GM19438 (cell line): ENCODE measurements around the gene SEPTIN10.
"Not testable (repeated sequence)": the region's sequence is repeated elsewhere in the genome, so short reads cannot be mapped to it uniquely, and the experiment has no call there.

Source experiments
- ATAC-seq: cut with Tn5 transposase; IDR thresholded peaks from one replicate; pipeline ENCODE4 v1.9.1; 2021; ENCODE audit warnings: low read depth; ENCODE audit not compliant: unreplicated experiment

The SEPTIN10 gene

DNA sequence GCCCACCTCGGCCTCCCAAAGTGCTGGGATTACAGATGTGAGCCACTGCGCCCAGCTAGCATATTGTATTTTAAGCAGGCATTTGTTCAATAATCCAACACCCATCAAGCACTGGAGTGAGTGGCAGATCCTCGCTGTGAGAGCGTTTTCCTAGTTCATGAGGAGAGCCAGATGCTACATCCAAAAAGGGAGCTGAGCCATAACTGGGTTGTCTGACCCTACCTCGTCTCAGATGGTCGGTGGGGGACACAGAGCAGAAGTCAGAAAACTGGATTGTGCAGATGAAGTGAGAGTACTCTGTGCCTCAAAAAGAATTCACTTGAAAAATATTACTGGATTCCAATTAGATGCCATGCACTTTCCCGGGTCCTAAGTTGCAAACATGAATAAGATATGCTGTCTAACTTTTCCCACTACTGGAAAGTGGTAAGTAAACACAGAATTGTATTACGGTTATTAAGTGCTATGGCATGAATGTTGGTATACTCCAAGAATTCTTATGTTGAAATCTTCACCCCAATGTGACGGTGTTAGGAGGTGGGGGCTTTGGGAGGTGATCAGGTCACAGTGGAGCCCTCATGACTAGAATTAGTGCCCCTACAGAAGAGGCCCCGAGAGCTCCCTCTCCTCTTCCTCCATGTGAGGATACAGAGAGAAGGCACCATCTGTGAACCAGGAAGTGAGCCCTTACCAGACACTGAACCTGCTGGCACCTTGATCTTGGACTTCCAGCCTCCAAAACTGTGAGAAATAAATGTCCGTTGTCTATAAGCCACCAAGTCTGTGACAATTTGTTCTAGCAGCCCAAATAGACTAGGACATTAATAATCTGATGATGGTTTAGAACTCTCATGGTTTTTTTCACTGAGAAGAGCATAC, 21.9 kb upstream of the SEPTIN10 start:
- ATAC-seq: no peak

DNA sequence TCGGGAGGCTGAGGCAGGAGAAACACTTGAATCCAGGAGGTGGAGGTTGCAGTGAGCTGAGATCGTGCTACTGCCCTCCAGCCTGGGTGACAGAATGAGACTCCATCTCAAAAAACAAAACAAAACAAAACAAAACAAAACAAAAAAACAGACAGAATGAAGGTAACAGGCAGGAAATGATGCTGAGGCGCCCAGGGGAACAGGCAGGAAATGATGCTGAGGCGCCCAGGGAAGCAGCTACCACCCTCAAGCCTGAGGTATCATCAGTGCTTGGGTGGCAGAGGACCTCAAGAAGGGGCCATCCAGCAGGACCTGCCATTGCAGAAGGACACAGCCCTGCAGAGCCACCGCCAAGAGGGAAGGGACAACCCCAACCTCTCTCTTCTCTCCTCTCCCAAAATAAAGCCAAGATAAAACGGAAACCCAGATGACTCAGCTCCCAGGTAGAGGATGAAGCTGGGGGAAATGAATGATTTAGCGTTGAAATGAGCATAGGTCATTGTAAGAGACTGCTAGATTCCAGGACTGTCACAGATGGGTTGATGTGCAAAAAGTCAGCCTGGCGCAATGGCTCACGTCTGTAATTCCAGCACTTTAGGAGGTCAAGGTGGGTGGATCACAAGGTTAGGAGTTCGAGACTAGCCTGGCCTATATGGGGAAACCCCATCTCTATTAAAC, 19.7 kb upstream of the SEPTIN10 start:
- ATAC-seq: no peak

DNA sequence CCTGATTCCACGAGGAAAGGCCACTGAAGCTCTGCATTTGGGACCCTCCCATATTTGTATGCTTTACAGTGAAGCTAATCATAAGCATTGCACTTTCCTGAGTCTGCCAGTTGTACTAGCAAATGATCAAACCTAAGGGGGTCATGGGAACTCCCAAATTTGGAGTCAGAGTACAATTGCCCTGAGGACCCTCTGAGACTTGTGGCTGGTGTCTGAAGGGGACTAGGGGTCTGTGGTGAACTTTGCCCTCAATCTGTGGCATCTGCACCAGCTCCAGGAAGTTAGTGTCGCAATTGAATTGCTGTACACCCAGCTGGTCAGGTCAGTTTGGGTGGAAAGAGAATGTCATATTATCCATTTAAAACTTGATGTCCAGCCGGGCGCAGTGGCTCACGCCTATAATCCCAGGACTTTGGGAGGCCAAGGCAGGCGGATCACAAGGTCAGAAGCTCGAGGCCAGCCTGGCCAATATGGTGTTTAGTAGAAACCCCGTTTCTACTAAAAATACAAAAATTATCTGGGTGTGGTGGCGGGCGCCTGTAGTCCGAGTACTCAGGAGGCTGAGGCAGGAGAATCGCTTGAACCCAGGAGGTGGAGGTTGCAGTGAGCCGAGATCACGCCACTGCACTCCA, 18.5 kb upstream of the SEPTIN10 start:
- no peak for ATAC-seq

DNA sequence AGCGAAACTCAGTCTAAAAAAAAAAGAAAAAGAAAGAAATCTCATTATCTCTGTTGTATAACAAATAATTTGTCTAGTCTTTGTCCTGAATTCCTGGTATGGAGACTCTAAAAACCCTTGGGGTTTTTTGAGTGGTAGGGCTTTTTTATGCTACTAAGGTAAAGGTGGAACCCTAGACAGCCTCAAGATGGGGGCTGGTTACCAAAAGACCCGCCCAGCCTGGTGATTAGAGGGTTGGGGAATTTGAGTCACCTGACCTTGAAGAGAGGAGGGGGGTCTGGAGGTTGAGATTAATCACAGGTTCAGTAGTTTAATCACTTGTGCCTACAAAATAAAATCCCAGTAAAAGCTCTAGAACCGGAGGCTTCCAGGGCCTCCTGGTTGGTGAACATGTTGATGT, 18.0 kb upstream of the SEPTIN10 start:
- ATAC-seq: no peak

DNA sequence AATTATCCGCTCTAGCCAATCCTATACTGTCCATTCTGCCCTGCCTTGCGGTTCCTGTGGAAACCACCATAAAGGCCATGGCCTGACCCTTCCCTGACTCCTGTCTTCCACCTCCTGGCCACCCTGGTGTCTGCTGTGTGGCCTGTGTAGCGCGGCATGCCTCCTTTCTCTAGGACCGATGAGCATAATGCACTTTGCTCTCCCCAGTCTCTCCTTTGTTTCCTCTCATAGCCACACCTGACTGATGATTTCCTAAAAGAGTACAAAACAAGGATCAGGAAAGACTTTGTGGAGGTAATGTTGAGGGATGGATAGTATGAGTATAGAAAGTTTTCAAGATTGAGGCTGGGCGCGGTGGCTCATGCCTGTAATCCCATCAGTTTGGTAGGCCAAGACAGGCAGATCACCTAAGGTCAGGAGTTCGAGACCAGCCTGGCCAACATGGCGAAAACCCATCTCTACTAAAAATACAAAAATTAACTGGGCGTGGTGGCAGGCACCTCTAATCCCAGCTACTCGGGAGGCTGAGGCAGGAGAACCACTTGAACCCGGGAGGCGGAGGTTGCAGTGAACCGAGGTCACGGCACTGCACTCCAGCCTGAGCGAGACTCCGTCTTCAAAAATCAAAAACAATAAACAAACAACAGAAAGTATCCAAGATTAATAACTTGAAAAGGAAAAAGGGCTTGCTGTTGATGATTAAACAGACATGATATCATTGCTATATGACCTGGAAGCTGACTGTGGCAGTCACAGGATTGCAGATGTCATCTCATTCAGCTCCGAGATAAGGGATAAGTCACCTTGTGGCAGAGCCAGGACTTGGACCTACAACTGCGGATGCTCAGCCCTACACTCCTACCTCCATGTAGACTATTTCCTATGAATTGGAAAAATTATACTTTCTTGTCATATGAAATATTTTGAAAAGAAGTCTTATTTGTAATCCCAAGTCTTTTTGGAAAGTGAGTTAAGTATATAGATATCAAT, 17.0 kb upstream of the SEPTIN10 start:
- no peak for ATAC-seq

DNA sequence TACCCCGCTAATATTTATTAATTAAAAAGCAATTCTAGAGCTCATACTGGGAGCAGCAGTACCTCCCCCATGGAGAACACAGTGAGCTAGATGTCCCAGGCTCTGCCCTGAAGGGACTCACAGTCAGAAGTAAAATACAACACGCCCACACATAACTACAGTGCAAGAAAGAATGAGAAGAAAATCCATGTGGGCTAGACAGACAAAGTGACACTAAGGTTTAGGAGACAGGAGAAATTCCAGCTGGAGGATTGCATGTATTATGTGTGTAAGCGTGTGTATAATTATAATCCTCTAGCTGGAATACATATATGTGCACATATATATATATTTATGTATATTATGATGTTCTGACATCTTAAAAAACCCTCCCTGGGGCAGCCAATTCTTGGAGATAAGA, 16.1 kb upstream of the SEPTIN10 start:
- ATAC-seq: no peak

DNA sequence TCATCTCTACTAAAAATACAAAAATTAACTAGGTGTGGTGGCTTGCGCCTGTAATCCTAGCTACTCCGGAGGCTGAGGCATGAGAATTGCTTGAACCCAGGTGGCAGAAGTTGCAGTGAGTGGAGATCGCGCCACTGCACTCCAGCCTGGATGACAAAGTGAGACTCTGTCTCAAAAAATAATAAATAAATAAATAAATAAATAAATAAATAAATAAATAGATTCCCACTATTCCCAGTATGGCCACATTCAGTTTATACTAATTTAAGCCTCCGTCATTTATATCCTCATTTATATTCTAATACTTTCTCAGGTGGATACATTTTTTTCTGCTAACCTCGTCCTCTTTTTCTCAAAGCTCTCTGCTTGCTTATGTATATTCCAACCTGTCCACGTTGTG, 14.6 kb upstream of the SEPTIN10 start:
- ATAC-seq: not testable (repeated sequence)

DNA sequence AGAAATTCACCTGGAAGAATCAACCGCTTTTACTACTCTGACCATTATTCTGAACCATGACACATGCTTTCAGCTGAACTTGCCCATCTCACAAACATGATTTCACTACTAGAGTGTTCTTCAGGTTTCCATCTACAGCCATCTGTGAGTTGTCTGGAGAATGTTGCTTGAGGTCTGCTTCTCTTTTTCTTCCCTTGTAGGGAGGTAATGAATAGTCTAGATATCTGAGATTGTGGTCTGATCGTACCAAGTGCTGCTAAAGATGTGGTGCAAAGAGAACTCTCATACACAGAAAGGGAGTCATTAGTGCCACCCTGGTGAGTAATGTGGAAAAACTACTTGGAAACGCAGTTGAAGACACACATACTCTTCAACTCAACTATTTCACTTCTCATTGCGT, 10.6 kb upstream of the SEPTIN10 start:
- ATAC-seq: no peak

DNA sequence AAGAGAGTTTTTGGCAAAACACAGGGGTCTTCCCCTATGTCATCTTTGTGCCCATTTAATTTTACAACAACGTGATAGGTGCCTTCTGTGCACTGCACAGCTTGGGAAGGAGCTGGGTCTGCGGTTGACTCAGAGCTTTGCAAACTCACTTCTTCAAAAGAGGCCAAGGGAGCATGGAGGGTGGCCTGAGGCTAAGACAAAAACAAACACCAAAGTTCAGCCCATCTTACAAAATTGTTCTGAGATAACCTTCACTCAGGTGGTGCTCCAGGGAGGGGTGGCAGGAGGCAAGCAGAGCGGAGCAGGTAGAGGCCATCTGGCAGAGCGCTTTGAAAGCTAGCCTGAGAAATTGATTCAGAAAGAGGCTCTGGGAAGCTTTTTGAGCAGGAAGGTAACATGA, 10.2 kb upstream of the SEPTIN10 start:
- no peak for ATAC-seq

DNA sequence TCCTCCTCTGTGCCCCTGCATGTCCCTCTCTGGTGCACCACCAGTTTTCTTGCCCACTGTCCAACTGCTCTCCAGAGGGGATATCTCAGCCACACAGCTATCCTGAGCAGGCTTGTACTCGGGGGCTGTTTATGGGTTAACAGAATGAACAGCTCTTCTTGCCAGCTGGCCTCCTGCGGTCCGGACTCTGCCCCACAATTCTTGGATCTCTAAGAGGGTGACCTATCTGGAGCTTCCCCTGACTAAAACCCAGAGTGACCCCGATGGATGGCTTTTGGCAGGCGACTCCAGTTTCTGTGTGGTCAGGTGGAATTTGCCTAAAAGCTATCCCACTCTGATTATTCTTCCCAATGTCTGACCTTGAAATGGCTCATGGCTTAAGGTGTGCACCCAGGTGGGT, 9.5 kb upstream of the SEPTIN10 start:
- ATAC-seq: no peak

DNA sequence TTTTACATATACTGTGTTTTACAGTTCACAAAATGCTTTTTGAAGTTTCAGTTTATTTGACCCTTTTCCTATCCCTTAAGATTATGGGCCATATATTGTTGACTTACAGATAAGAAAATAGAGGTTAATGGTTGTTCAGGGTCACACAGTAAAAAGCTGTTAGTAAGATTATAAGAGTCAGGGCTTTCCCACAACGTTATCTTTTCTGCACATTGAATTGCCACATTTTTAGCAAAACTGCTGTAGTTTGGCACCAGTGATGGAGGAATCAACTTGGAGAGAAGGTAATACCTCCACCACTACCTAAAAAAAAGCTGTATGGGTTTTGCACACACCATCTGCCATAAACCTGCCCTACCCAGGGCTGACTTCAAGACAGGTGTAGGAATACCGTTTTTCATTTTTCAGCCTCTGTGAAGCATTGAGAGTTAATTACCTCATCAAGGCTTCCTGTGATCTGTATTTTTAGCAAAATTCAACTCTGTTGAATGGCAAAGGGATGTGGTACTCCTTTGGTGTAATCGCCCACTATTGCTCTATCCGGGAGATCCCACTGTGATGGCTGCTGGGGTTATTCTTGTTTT, 5.4 kb upstream of the SEPTIN10 start:
- no peak for ATAC-seq

DNA sequence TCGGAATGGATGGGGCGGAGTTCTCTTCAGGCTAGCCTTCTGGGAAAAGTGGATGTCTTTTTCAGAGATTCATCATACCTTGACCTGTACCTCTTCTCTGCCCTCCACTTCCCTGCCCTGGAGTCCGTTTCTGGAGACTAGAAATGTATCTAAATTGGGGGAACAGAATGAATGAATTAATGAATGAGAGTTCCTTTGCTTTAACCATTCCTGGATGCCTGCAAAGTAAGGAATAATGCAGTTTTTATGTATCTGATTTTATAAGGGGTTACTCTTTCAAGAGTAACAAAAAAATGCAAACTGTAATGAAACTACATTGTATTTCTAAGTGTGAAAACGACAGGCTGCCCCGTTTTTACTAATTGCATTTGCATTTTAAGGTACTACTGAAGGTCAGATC, 2.4 kb upstream of the SEPTIN10 start:
- ATAC-seq: no peak

DNA sequence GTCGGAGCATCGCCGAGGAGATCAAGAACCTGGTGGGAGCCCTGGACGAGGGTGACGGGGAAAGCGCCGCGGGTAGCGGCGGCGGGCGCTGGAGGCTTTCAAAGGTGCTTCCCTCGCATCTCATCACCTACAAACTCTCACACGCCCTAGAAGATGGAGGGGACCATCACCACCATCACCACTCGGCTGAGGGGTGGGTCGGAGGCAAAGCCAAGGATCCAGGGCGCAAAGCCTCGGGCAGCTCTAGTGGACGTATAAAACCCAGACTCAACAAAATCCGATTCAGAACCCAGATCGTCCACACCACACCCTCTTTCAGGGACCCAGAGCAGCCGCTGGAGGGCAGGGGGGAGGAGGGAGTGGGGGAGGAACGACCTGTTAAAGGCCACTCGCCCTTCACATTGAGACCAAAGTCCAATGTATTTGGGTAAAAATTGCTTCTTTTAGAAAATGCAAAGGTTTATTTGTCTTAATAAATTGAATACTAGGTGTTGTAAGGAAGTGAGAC, 1.9 kb upstream of the SEPTIN10 start:
- no peak for ATAC-seq

DNA sequence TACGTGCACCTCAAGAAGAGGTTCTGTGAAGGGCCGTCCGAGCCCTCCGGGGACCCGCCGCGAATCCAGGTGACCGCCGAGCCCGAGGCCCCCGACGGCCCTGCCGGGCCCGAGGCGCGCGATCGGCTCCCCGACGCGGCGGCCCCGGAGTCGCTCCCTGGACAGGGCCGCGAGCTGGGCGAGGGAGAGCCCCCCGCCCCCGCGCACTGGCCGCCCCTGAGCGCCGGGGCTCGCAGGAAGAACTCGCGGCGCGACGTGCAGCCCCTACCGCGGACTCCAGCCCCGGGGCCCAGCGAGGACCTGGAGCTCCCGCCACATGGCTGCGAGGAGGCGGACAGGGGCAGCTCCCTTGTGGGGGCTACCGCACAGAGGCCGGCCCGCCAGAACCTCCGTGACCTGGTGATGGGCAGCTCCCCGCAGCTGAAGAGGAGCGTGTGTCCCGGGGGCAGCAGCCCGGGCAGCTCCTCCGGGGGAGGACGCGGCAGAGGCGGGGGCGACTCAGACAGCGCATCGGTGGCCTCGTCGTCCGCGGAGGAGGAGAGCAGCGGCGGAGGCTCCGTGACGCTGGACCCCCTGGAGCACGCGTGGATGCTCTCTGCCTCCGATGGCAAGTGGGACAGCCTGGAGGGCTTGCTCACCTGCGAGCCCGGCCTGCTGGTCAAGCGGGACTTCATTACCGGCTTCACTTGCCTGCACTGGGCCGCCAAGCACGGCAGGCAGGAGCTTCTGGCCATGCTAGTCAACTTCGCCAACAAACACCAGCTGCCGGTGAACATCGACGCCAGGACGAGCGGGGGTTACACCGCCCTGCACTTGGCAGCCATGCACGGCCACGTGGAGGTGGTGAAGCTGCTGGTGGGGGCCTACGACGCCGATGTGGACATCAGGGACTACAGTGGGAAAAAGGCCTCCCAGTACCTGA, 1.2 kb upstream of the SEPTIN10 start:
- no peak for ATAC-seq

DNA sequence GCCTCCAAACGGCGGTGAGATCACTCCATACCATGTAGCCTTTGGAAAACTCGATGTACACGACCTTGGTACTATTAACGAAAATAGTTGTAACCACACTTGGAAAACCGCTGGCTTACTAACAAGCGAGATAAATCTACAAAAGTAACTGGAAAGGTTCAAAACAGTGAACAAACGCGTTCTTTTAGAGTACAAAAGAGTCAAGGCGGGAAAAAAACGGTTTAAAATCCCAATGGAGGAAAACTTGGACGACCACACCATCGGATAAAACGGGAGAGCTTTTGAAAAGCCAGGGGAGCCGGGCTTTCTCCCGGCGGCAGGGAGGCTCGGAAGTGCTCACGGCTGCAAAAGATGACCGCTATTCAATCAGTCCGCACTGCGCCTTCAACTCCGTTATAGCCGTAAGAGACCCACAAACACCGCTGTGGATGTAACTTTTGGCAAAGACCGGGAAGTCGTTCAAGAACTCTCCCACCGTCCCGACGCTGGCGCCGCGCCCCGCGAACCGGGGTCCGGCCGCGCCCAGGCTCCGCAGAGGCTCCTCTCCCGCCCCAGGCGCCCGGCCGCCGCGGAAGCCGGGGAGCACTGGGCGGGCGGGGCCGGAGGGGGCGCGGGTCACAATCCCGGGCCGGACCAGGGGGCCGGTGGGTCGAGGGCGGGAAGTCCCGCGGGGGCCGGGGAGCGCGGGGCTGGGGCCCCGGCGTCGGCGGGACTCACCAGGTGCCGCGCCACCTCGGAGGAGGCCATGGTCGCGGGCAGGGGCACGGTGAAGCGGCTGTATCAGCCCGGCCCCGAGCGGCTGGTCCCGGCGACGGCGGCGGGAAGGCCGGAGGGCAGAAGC, 465 bp downstream of the SEPTIN10 start:
- ATAC-seq: peak; percentile 38

DNA sequence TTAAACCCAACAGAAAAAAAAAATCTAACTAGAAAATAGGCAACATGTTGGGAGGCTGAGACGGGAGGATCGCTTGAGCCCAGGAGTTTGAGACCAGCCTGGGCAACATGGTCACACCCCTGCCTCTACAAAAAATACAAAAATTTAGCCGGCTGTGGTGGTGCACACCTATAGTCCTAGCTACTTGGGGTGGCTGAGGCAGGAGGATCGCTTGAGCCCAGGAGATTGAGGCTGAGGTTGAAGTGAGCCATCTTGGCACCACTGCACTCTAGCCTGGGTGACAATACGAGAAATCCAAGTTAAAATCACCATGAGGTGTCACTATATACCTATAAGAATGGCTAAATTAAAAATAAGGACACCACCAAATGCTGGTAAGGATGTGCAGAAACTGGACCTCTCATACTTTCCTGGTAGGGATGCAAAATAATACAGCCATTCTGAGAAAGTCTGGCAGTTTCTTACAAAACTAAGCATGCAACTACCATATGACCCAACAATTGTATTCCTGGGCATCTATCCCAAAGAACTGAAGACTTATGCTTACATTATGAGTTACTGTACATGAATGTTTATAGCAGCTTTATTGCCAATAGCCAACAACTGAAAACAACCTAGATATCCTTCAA, 2.2 kb downstream of the SEPTIN10 start:
- ATAC-seq: no peak

DNA sequence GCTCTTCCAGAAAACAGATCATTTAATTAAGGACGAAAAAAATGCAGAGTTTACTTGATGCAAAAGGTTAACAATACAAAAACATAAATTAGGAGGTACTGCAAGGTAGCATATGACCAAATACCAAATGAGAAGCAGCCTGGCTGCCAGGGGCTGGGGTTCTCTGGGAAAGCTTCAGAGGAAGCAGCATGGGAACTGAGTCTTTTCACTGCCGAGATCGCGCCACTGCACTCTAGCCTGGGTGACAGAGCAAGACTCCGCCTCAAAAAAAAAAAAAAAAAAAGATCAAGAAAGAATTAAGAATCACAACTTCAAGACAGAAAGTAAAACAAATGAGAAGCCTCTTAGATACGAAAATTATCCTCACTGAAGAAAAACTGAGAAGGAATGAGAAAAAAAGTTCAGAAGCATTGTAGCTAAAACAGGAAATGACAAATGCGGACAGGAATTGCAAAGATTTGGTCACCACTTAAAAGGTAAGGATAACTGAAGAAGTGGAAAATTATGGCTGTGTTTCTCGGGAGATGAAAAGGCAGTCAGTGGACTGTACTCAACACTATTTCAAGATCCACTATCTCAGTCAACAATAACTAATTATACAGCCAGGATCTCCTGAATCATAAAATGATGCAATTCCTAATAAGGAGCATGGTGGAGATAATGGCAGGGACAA, 4.3 kb downstream of the SEPTIN10 start:
- no peak for ATAC-seq
